GM18909 (cell line): Measurements from ENCODE around the gene PTPRN2.

Source experiments
- ATAC-seq: cut with Tn5 transposase; IDR thresholded peaks from one replicate; pipeline ENCODE4 v1.9.1; 2021; ENCODE audit warnings: mild to moderate bottlenecking; ENCODE audit not compliant: unreplicated experiment, poor library complexity

The PTPRN2 gene

DNA sequence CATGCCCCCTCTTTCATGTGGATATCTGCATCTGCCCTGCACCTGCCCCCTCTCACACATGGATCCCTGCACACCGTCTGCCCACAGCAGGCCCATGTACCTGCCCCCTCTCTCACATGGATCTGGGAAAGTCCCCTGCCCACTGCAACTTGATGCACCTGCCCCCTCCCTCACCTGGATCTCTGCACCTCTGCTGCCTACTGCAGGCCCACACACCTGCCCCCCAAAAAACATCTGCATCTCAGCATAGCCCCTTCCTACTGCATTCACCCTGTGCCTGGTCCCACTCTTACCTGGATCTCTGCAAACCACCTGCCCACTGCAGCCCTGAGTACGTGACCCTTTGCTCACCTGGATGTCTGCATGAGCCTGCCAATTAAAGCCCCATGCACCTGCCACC lies 479.8 kb downstream of the PTPRN2 start:
- ATAC-seq = no peak

DNA sequence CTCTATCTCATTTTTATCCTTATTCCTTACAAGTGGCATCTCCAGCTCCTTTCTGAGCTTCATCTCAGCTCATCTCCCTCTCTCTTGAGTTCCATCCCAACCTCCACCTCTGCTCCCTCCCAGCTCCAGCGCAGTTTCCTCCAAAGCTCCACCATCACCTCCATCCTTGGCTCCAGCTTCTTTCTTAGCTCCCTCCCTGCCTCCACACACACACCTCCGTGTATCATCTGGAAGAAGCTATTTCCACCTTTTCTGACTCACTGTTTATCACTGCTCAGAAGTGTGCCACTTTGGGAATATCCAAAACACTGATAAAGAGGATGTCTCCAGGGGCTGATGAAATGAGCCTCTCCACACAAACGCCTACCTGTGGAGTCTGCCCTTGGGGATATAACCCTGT lies 481.4 kb downstream of the PTPRN2 start:
- no peak for ATAC-seq

DNA sequence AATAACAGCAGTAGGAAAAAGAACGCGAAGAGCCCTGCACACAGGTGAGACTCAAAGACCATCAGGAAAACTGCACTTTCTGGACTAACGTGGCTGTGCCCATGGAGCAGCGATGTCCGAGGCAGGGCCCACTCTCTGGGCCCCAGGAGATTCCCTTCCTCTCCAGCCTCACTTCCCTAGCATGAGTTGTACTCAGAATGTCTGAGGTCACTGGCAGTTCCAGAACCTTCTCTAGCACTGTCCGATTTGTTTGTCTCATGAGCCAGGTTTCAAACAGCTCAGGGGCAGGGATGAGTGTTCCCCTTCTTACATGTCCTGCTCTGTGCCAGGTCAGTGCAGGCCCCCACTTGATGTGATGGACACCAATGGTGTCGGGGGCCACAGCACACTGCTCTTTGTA lies 484.2 kb downstream of the PTPRN2 start:
- ATAC-seq = no peak

DNA sequence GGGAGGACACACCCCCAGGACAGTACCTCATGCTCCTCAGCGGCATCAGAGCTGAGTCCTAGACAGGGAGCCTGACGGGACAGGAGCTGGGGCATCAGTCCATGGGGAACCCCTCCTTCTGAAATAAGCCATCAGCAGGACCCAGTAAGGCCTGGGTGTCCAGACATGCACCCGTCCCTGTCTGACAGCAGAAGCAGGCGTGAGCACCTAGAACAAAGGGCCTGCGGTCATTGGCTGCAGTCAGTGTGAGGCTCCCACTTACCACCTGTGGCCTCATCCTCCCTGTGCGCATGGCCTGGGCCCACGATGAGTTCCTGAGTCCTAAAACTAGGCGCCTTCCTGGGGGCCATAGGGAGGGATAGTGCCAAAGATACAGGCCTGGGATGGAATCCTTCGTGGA lies 484.7 kb downstream of the PTPRN2 start:
- ATAC-seq = no peak

DNA sequence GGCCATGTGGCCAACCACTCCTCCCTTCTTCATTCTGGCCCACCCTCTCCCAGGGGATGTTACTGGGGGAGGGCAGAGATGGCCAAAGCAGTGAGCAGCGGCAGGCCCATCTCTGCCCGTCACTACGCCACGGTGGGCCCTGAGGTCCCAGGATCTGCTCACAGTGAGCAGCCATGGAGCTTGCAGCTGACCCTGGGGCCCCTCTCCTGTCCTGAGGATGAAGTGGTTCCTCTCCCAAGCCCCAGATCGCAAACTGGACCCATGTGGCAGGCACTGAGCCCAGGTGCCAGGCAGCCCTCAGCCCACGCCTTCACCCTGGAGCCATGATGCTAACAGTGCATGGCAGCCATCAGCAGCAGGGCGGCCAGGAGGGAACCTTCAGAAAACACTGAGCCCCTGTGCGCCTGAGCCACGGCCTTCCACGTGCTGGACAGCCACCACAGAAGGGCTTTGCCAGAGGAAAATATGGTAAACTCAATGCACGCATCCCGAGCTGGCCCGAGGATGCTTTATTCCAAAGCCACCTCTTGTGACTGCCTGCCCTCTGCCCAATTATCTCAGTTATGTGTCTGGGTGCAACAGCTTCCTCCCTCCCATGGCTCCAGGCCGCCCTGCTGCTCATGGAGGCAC lies 485.7 kb downstream of the PTPRN2 start:
- ATAC-seq = no peak

DNA sequence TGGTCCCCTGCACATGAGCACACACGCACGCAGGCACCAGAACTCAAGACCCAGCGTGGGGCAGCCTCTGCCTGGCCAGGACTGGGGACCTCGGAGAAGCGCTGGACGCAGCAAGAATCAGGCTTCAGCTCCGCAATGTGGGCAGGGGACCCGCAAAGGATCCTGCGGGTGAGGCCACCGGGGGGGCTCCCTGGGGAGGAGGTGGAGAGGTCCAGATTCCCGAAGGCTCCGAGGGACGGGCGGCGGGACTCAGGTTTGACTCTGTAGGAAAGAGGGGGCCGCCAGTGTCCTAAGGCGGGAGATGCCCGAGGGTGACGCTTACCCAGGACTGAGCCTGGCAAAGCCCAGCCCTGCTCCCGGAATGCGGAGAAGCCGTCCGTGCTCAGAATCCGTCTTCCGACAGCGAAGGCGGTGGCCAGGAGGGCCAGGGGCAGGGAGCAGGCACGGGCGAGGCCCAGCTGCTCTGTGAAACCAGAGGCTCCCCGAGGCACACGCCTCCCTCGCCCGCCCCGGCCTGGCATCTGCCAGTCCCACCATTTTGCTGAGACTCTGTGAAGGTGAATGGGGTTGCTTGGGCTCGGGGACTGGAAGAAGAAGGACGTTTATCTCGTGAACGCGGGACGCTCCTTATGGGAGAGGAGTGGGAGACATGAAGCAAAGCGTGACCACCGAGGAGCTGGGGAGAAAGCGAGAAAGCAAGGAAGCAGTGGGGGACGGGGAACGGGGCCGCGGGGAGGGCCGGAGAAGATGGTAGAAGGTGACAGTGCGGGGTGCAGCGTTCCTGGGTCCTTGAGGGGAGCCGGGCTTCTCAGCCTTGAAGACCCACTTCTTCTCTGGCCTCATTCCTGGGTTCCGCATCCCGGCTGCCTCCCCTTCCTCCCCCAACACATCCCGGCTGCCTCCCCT lies 489.2 kb downstream of the PTPRN2 start:
- no peak for ATAC-seq

DNA sequence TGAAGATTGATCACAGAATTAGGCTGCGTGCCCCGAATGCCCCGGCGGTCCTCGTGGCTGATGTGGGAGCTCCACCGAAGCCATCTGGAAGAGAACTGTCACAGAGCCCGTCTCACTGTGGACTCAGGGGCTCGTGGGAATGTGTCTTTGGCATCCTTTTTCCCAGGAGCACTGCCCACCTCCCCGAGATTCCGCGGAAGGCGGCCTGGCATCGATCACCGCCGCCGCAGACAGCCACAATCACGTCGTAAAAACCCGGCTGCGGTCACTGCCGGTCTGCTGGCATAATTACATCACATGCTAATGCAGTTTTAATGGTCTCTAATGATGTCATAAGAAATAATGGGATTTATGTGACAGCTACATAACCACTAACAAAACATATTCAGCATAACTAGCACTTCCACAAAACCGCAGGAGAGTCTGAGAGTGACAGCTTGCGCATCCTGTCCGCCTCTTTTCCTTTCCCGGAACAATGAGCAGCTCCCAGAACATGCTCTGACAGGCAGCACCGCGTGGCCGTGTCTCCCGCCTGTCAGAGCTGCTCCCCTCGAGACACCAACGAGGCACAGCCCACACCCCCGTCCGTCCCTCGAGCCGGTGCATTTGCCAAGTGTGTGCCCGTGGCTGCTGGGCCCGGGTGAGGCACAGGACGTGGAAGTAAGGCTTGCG lies 490.0 kb downstream of the PTPRN2 start:
- no peak for ATAC-seq

DNA sequence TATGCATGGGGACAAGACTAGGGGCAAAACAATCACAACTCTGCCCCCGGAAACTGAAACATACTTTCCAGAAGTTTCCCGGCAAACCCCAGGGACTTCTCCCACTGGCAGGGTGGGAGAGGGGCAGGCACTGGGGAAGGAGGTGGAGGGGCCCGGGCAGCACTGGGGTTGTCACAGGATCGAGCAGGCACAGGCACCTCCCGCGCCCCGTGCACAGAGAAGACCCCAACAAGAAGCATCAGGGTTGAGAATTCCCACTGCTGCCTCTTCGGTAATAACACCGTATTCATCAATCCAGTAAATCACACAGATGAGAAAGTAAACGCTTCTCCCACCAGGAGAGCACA lies 490.5 kb downstream of the PTPRN2 start:
- no peak for ATAC-seq

DNA sequence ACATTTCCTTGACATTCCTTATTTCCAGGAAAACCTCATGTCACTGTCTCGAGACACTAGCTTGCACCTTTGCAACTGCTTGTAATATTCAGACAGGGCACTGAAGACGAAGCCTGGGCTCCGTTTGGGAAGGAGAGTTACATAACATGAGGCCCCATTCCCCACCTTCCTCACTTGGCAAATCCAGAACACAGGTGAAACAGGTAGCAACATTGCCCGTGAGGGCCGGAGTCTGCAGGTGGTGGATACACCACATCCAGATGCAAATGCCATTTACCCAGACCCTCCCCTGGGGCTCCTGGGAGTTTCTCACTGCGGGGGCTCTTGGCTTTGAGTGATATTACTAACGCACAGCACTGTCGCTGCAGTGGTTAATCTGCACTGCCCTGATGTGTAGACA lies 491.0 kb downstream of the PTPRN2 start:
- ATAC-seq = no peak

DNA sequence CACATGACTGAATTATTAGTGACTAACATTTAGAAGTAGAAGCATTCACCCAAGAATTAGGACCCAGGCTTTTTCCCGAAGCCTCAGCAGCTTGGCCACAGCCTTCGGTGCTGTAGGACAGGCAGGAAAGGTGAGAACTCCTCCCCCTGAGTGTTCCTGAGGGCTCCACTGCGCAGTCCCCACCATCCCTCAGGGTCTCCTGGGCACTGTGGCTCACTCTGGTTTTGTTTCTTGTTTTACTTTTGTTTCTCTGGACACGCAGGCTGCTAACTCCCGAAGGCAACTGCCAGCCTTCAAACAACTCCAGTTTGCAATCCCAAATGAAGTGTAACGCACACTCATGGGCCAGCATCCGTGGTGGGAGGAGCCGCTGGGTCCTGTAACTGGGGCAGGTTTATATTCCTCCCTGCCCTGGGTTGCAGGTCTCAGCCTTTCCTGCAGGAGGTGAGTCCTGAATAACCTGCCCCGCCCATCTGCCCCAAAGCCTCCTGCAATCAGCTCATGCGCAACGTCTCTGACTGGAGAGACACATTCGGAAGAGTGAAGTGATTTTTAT lies 492.9 kb downstream of the PTPRN2 start:
- ATAC-seq = no peak

DNA sequence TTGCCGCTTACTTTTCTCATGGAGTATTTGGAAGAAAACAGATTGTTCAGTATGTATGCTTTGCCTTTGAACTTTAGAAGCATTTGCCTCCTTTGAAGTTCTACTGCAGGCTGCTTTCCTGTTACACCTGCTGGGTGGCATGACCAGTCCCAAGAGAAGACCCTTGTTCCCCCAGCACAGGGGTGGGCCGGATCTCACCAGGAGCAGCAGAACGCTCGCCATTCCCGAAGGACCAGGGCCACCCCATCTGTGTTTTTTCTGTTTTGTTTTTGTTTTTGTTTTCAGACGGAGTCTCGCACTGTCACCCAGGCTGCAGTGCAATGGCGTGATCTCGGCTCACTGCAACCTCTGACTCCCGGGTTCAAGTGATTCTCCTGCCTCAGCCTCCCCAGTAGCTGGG lies 493.6 kb downstream of the PTPRN2 start:
- ATAC-seq = no peak

DNA sequence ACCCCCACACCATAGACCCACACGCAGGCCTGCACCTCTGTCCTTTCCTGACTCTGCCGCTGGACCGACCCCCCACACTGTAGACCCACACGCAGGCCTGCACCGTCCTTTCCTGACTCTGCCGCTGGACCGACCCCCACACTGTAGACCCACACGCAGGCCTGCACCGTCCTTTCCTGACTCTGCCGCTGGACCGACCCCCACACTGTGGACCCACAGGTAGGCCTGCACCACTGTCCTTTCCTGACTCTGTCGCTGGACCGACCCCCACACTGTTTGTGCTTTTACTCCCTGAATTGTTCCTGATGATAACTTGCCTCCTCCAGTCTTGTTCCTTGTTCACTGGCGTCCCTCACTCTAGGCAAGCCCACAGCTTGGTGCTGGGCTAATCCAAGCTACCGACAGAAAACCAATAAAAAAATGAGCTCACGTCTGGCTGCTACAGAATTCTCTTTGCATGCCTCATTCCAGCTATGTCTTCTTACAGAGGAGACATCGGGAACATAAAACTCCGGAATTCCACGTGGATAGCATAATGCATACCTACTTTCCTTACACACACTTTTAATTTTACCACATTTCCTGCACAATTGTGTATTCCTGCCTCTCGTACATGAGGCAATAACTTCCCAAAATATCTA lies 494.3 kb downstream of the PTPRN2 start:
- ATAC-seq = no peak

DNA sequence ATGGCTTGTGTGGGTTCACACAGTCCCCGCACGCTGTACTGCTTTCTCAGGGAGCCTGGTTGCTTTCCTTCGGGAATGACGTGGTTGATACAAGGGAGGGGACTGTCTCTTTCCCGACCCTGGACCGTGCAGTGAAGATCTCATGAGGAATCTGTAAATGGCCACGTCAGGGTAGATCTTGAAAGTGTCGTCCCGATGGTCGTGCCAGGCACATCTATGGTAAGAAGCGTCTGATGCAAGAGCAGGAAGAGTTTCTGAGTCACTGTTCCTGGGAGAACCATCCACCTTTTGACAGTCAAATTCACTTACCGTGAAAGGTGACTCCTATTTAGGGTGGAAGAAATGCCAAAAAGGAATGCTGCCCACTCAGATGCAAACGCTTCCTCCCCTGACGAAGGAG lies 500.4 kb downstream of the PTPRN2 start:
- no peak for ATAC-seq

DNA sequence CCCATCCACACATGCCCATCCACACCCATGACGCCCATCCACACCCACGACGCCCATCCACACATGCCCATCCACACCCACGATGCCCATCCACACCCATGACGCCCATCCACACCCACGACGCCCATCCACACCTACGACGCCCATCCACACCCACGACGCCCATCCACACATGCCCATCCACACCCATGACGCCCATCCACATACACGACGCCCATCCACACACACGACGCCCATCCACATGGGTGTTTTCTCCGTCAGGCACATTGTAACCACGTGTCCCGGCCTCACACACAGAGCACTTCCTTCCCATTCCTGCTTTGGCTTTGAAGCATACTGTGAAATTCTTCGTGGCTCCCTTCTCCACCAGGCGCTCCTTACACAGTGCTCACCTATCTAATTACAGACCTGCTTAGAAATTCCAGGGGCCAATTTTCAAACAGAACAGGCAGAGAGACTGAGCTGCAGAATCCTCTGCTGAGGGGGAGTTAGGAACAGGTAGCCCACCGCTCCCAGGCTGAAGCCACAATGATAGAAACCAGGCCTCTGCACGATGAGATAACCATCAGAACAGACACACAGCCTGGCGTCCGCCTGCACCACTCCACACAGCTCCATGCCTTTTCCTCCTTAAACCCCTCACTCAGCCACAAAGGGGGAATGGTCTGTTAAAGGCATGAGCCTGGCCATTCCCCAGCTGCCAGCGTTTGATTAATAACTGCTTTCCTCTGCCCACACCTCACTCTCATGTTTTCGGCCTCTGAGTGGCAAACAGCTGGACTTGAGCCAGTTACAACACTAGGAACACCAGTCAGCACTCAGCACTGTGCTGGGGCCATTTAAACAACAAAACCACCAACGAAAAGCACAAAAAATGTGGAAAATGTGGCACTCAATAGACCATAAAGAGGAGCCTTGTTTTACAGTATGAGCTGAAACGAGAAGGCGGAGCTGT lies 501.6 kb downstream of the PTPRN2 start:
- ATAC-seq = no peak

DNA sequence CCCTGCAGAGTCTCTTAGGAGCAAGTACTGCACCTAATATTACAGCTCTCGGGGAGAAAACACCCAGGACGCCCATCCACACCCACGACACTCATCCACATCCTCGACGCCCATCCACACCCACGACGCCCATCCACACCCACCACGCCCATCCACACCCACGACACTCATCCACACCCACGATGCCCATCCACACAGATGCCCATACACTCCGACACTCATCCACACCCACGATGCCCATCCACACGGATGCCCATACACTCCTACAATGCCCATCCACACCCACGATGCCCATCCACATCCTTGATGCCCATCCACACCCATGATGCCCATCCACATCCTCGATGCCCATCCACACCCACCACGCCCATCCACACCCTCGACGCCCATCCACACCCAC lies 503.1 kb downstream of the PTPRN2 start:
- no peak for ATAC-seq

DNA sequence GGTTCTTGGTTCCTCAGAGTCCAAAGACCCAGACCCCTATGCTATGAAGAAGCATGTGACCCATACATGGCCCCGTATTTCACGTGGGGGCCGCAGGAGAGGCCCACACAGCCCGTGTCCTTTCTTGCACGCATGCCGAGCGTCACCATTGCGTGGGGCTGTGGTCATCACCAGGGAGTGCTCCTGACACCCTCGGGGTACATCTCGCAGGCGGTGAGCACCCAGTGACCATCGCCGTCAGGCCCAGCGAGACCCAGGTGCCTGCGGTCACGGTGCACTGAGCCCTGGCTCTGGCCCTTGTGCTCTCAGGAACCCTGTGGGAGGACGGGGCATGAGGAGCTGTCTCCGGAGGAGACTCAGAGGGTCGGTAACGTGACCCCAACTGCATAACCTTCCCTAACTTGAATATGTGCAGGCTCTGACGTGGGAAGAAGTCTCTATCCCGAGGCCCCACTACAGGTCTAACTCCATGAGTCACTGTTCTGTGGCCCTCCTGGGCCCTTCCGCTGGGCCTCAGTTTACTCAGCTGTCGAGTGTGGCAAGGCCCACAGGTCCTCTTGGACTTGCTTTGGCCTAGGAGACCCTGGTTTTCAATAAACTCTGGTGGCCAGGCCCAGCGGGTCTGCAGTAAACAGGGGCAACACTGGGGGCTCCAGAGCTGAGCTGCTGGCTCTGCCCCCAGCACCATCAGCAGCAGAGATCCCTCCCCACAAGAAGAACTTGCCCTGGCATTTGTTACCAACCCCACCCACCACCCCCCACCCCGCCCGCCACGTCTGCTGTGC lies 503.9 kb downstream of the PTPRN2 start:
- no peak for ATAC-seq

DNA sequence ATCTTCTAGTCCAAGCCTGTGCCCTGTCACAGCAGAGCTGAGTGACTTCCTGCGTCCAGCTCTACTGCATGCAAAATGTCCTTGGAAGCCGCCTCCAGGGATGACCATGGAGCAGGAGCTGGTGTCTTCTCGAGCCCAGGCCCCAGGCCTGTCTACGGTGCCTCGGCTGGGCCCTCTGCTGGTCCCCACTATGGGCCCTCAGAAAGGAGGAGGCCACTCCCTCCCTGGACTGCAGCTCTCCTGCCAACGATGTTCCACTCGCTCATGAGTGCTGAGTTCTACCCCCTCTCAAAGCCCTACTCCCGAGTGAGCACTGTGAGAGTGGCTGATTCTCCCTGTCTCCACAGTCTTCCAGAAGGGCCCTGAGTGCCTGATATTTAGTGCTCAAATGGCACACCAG lies 504.9 kb downstream of the PTPRN2 start:
- ATAC-seq = no peak

DNA sequence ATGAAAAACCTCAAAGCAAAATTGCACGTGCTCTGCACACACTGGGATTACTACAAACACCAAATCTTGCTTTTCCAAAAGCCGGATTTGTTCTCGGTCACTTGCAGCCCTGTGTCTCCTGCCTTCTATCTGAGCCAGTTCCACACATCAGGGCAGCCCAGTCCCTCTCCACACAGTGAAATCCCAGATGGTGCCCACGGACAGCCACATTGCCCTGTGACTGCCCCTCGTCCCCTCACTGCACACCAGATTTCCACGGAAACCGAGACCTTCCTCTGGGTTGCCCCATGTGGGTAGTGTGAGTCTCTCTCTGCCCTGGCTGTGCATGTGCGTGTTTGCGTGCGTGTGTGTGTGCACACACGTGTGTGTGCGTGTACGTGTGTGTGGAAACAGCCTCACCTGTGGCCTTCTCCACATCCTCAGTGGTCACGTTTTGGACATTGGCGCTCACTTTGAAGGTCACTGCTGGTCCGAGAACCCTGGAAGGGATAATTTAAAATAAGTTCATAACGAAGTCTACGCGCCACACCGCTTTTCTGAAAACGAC lies 506.7 kb downstream of the PTPRN2 start:
- no peak for ATAC-seq
